OCI-LY7 (cell line): ENCODE measurements around the gene DCLK1. TPM values are rescaled to one million over a fixed set of nuclear protein-coding genes. Genes with fewer than 3 reads are reported as not detected.

Experiments
- BruUV-seq: library from RNA; stranded (reverse); fragments of 400-500 nt; replicated peaks from 2 replicates; lab custom pipeline; 2021; lab: Mats Ljungman, UMichigan
- CTCF ChIA-PET: fragments of 300-600 bp; sonication (Branson Sonifier 250); formaldehyde crosslinking; loops from one replicate; lab custom pipeline; 2022; ENCODE audit warnings: antibody characterized with exemption; ENCODE audit not compliant: unreplicated experiment; lab: Charles Lee
- POLR2A ChIA-PET: fragments of 300-600 bp; sonication (Branson Sonifier 250); formaldehyde crosslinking; loops from one replicate; lab custom pipeline; 2022; ENCODE audit warnings: antibody characterized with exemption; lab: Charles Lee
- DNase-seq: peaks from one replicate; pipeline ENCODE4 v3.0.0-alpha.2; 2015; ENCODE audit warnings: low spot score
- H2AFZ ChIP-seq: fragments of 200-600 bp; sonication (generic), shearing (Covaris generic); 2 replicates; pipeline ENCODE4 v1.6.1; 2014; ENCODE audit warnings: mild to moderate bottlenecking, antibody characterized with exemption, low read length, moderate library complexity
- H3K27ac ChIP-seq: fragments of 200-600 bp; sonication (generic); 2 replicates; pipeline ENCODE4 v1.5.1; 2014; ENCODE audit warnings: mixed run types, low read depth, mild to moderate bottlenecking, moderate library complexity, low read length, inconsistent platforms; ENCODE audit not compliant: poor library complexity, severe bottlenecking
- H3K36me3 ChIP-seq: fragments of 200-600 bp; sonication (generic); 2 replicates; pipeline ENCODE4 v1.6.1; 2014; ENCODE audit warnings: mild to moderate bottlenecking, antibody characterized with exemption, low read length, moderate library complexity, mixed read lengths; ENCODE audit not compliant: insufficient read depth
- H3K4me1 ChIP-seq: fragments of 200-600 bp; sonication (generic); 2 replicates; pipeline ENCODE4 v1.5.1; 2014; ENCODE audit warnings: mild to moderate bottlenecking, low read length; ENCODE audit not compliant: insufficient read depth, poor library complexity, severe bottlenecking
- H3K4me2 ChIP-seq: fragments of 200-600 bp; sonication (generic); 2 replicates; pipeline ENCODE4 v1.6.1; 2014; ENCODE audit warnings: mild to moderate bottlenecking, low read length
- H3K4me3 ChIP-seq: fragments of 200-600 bp; sonication (generic); 2 replicates; pipeline ENCODE4 v1.5.1; 2014; ENCODE audit warnings: mild to moderate bottlenecking, low read depth, low read length; ENCODE audit not compliant: poor library complexity, severe bottlenecking
- H3K79me2 ChIP-seq: fragments of 200-600 bp; sonication (generic); 2 replicates; pipeline ENCODE4 v1.6.1; 2016; ENCODE audit warnings: low read depth, mild to moderate bottlenecking, low read length, moderate library complexity, mixed read lengths; ENCODE audit not compliant: insufficient read depth
- H3K9me2 ChIP-seq: fragments of 200-600 bp; sonication (generic); 2 replicates; pipeline ENCODE4 v1.6.1; 2016; ENCODE audit warnings: mild to moderate bottlenecking, low read length, mixed read lengths; ENCODE audit not compliant: insufficient read depth
- H3K9me3 ChIP-seq: fragments of 200-600 bp; sonication (generic); 2 replicates; pipeline ENCODE4 v1.6.1; 2014; ENCODE audit warnings: mild to moderate bottlenecking, mixed run types, low read length, mixed read lengths
- H4K20me1 ChIP-seq: fragments of 200-600 bp; sonication (generic); 2 replicates; pipeline ENCODE4 v1.6.1; 2014; ENCODE audit warnings: mild to moderate bottlenecking, antibody characterized with exemption, low read length, moderate library complexity, mixed read lengths; ENCODE audit not compliant: insufficient read depth
- EZH2phosphoT487 ChIP-seq: fragments of 200-600 bp; sonication (generic); IDR thresholded peaks from 2 replicates; pipeline ENCODE4 v1.6.1; 2018; ENCODE audit warnings: low read depth, borderline replicate concordance, mild to moderate bottlenecking, mixed run types, antibody characterized with exemption, low read length, moderate library complexity, mixed read lengths
- intact Hi-C: fragments of 100-400 bp; cut with micrococcal nuclease; formaldehyde crosslinking; loops from one replicate; pipeline ENCODE4 v1.10.0; 2022; ENCODE audit not compliant: unreplicated experiment
- total RNA-seq, 2 experiments: library from RNA; depleted of rRNA in 1 of 2; stranded (reverse); fragments of >200 nt in 1 of 2; shearing (Covaris generic) in 1 of 2; gene quantifications; 2 replicates each; pipeline ENCODE4 v1.2.3, GENCODE V29; 2014 to 2022
- TF ChIP-seq, protein P1 (sequence below): fragments of 200-600 bp; sonication (generic); conservative IDR thresholded peaks from 2 replicates; pipeline ENCODE4 v1.5.1; 2014; ENCODE audit warnings: mild to moderate bottlenecking, antibody characterized with exemption, low read length, moderate library complexity, mixed read lengths

The DCLK1 gene
- total RNA-seq, 2 experiments from 2014 or later = not detected

DNA sequence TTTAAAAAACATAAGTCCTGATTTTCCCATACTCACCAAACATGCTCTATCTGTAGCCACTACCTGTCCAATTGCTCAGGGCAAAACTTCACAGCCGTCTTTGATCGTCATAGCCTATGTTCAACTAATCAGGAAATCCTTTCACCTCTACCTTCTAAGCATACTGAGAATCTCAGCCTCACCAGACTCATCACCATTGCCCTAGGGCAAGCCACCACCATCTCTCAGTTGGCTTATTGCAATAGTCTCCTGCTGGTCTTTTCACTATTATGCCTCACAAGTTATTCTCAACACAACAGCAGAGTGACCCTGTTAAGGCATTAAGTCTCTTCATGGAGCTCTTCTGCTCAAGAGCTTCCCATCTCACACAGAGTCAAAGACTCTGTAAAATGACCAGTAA lies 394.3 kb downstream of the DCLK1 start:
- no peak for DNase-seq
- H3K9me3 ChIP-seq = no peaks in the 10 kb centered on the region
- no peaks in the 10 kb centered on the region for H3K9me2 ChIP-seq
- BruUV-seq = no TSS peak
- H2AFZ ChIP-seq = no peak overlapping the region
- H3K27ac ChIP-seq = no peak overlapping the region
- H4K20me1 ChIP-seq = no peaks in the 10 kb centered on the region
- H3K36me3 ChIP-seq = no peaks in the 10 kb centered on the region
- ChIA-PET POLR2A (no interaction called here), CTCF (no interaction called here)
- no peak overlapping the region for H3K4me2 ChIP-seq
- TF ChIP-seq, protein P1, sequence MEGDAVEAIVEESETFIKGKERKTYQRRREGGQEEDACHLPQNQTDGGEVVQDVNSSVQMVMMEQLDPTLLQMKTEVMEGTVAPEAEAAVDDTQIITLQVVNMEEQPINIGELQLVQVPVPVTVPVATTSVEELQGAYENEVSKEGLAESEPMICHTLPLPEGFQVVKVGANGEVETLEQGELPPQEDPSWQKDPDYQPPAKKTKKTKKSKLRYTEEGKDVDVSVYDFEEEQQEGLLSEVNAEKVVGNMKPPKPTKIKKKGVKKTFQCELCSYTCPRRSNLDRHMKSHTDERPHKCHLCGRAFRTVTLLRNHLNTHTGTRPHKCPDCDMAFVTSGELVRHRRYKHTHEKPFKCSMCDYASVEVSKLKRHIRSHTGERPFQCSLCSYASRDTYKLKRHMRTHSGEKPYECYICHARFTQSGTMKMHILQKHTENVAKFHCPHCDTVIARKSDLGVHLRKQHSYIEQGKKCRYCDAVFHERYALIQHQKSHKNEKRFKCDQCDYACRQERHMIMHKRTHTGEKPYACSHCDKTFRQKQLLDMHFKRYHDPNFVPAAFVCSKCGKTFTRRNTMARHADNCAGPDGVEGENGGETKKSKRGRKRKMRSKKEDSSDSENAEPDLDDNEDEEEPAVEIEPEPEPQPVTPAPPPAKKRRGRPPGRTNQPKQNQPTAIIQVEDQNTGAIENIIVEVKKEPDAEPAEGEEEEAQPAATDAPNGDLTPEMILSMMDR = no peak
- no peak for TF ChIP-seq EZH2phosphoT487
- H3K4me1 ChIP-seq = no peaks in the 10 kb centered on the region
- no peak overlapping the region for H3K4me3 ChIP-seq
- no peaks in the 10 kb centered on the region for H3K79me2 ChIP-seq
- intact Hi-C loops = no loop called here

GRCh38 chr13:35733827-35734226 lies 397.4 kb downstream of the DCLK1 start:
- BruUV-seq = no TSS peak
- Histone ChIP-seq H3K9me2 (no peaks in the 10 kb centered on the region), H2AFZ (no peak overlapping the region), H3K27ac (no peak overlapping the region), H3K4me1 (no peaks in the 10 kb centered on the region), H4K20me1 (no peaks in the 10 kb centered on the region), H3K79me2 (no peaks in the 10 kb centered on the region), H3K4me3 (no peak overlapping the region), H3K36me3 (no peaks in the 10 kb centered on the region), H3K4me2 (no peak overlapping the region), H3K9me3 (no peaks in the 10 kb centered on the region)
- intact Hi-C loops = no loop called here
- ChIA-PET CTCF (no interaction called here), POLR2A (no interaction called here)
- no peak for TF ChIP-seq EZH2phosphoT487
- DNase-seq = no peak

GRCh38 chr13:35732565-35732964 lies 398.6 kb downstream of the DCLK1 start:
- CTCF ChIA-PET = no interaction called here
- H3K36me3 ChIP-seq = no peaks in the 10 kb centered on the region
- no peaks in the 10 kb centered on the region for H4K20me1 ChIP-seq

More at GRCh38 chr13:35732565-35732964, 398.6 kb downstream of the DCLK1 start:
- Histone ChIP-seq H3K9me3 (no peaks in the 10 kb centered on the region), H2AFZ (no peak overlapping the region), H3K27ac (no peak overlapping the region), H3K4me1 (no peaks in the 10 kb centered on the region), H3K9me2 (no peaks in the 10 kb centered on the region), H3K79me2 (no peaks in the 10 kb centered on the region), H3K4me2 (no peak overlapping the region), H3K4me3 (no peak overlapping the region)
- intact Hi-C loops = no loop called here
- TF ChIP-seq EZH2phosphoT487 = no peak
- TF ChIP-seq, protein P1 = no peak
- POLR2A ChIA-PET = interaction anchor here (1.2 kb wide), 1 partner anchor 18 kb away, joined by 3 read pairs; no protein-coding TSS in a partner anchor
- no peak for DNase-seq
- BruUV-seq = no TSS peak
